ENCODE measurements around the gene FBLN1. TPM values are rescaled to one million over a fixed set of nuclear protein-coding genes. Genes with fewer than 3 reads are reported as not detected.

Gene FBLN1
- total and polyA plus RNA-seq, 9 of the 15 experiments (the other 6 are each of a cell fraction or from before 2014, with no cell fraction given), result 0.66 TPM; not detected in 8

DNA sequence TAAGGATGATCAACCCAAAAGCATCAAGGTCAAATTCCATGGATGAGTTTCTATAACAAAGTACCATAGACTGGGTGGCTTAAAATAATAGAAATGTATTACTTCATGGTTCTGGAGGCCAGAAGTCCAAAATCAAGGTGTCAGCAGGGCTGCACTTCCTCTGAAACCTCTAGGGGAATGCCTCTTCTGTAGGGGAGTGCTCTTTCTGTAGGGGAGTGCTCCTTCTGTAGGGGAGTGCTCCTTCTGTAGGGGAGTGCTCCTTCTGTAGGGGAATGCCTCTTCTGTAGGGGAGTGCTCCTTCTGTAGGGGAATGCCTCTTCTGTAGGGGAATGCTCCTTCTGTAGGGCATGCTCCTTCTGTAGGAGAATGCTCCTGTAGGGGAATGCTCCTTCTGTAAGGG, 65.5 kb downstream of the FBLN1 start:
- Histone ChIP-seq H3K9me1 (ENCODE audit: control insufficient read depth, insufficient read depth, low read length) (no peaks in the 10 kb centered on the region), H3K79me2 (ENCODE audit: control insufficient read depth, insufficient read depth, low read length) (no peaks in the 10 kb centered on the region), H2AFZ (ENCODE audit: low read depth, low read length) (no peak overlapping the region), H3K36me3 (ENCODE audit: control insufficient read depth, insufficient read depth, low read length) (no peaks in the 10 kb centered on the region), H4K20me1 (replicated peaks; ENCODE audit: control insufficient read depth, insufficient read depth, low read length) (0 out of 2 replicates have a peak, but pooled peaks cover 5% of the 10 kb centered on the region), H3K9me3 (replicated peaks; ENCODE audit: control insufficient read depth, insufficient read depth, low read depth, low read length) (no peaks in the 10 kb centered on the region), H3K4me3 (no peak overlapping the region), H3K4me1 (replicated peaks in 1 of 2; ENCODE audit: control insufficient read depth in 2 of 2, insufficient read depth in 2 of 2, low read length in 2 of 2) (no peaks in the 10 kb centered on the region), H3K27me3 (ENCODE audit: control insufficient read depth in 2 of 2, insufficient read depth in 2 of 2, low read length in 2 of 2) (peaks cover 0 to 30% of the 10 kb centered on the region in 2 experiments; a peak in 4 of 5 replicates), H3K27ac (ENCODE audit: extremely low read depth, low read depth, low read length) (no peak overlapping the region), H3K9ac (ENCODE audit: insufficient read depth in 1 of 2, low read depth in 2 of 2, low read length in 2 of 2) (no peak overlapping the region), H3K4me2 (ENCODE audit: insufficient read depth, low read length) (no peak overlapping the region)
- ATAC-seq, result no peak
- FAIRE-seq, result no peak
- CTCF ChIA-PET (ENCODE audit: low intra/inter-chr PET ratio), result no interaction called here
- no TSS peak for BruUV-seq (replicated peaks)
- POLR2A ChIA-PET, result no interaction called here
- DNase-seq (ENCODE audit: extremely low read depth in 1 of 4, low spot score in 3 of 4), result no peak
- intact Hi-C loops (cut with micrococcal nuclease), result no loop called here
- in situ Hi-C loops (cut with MboI), result no loop called here
- TF ChIP-seq, protein P1, sequence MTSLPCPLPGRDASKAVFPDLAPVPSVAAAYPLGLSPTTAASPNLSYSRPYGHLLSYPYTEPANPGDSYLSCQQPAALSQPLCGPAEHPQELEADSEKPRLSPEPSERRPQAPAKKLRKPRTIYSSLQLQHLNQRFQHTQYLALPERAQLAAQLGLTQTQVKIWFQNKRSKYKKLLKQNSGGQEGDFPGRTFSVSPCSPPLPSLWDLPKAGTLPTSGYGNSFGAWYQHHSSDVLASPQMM (CRISPR knock-in tag; IDR thresholded peaks at IDR 0.05), result no peak
- peak; percentile 87 for TF ChIP-seq ZNF263 (CRISPR knock-in tag; IDR thresholded peaks at IDR 0.05; ENCODE audit: borderline replicate concordance)

- ATAC-seq, result no peak
- no peak overlapping the region for H3K4me2 ChIP-seq (ENCODE audit: insufficient read depth, low read length)
- H2AFZ ChIP-seq (ENCODE audit: low read depth, low read length), result no peak overlapping the region
- CTCF ChIA-PET (ENCODE audit: low intra/inter-chr PET ratio), result no interaction called here
- no TSS peak for BruUV-seq (replicated peaks)
- DNase-seq (ENCODE audit: extremely low read depth in 1 of 4, low spot score in 3 of 4), result no peak
- intact Hi-C loops (cut with micrococcal nuclease) (loop anchor here (10.0 kb wide), 1 partner anchor 544 kb away; no protein-coding TSS in a partner anchor), in situ Hi-C loops (cut with MboI) (no loop called here)
- peaks cover 0 to 21% of the 10 kb centered on the region in 2 experiments for H3K27me3 ChIP-seq (ENCODE audit: control insufficient read depth in 2 of 2, insufficient read depth in 2 of 2, low read length in 2 of 2)
- TF ChIP-seq POLR2G (IDR thresholded peaks at IDR 0.05; ENCODE audit: low read depth, low read length), result no peak
- peak; percentile 84 for TF ChIP-seq ZFP1 (CRISPR knock-in tag; IDR thresholded peaks at IDR 0.05)
- FAIRE-seq, result no peak
- peaks cover 0 to 4% of the 10 kb centered on the region in 2 experiments; a peak in 2 of 5 replicates for H3K4me1 ChIP-seq (replicated peaks in 1 of 2; ENCODE audit: control insufficient read depth in 2 of 2, insufficient read depth in 2 of 2, low read length in 2 of 2)
- no peaks in the 10 kb centered on the region for H3K79me2 ChIP-seq (ENCODE audit: control insufficient read depth, insufficient read depth, low read length)
- H3K4me3 ChIP-seq, result no peak overlapping the region
- no peak overlapping the region for H3K27ac ChIP-seq (ENCODE audit: extremely low read depth, low read depth, low read length)
- H3K9ac ChIP-seq (ENCODE audit: insufficient read depth in 1 of 2, low read depth in 2 of 2, low read length in 2 of 2), result no peak overlapping the region
- POLR2A ChIA-PET, result interaction anchor here (0.6 kb wide), 1 partner anchor 314 kb away, joined by 3 read pairs; no protein-coding TSS in a partner anchor
- H4K20me1 ChIP-seq (replicated peaks; ENCODE audit: control insufficient read depth, insufficient read depth, low read length), result no peaks in the 10 kb centered on the region
- H3K36me3 ChIP-seq (ENCODE audit: control insufficient read depth, insufficient read depth, low read length), result no peaks in the 10 kb centered on the region
- H3K9me1 ChIP-seq (ENCODE audit: control insufficient read depth, insufficient read depth, low read length), result no peaks in the 10 kb centered on the region
- H3K9me3 ChIP-seq (replicated peaks; ENCODE audit: control insufficient read depth, insufficient read depth, low read depth, low read length), result no peaks in the 10 kb centered on the region
Measured at GRCh38 chr22:45571089-45571488, 68.4 kb downstream of the FBLN1 start.

Data from K562 (cell line).